ENCODE data around the gene BBC3.

Gene BBC3

DNA sequence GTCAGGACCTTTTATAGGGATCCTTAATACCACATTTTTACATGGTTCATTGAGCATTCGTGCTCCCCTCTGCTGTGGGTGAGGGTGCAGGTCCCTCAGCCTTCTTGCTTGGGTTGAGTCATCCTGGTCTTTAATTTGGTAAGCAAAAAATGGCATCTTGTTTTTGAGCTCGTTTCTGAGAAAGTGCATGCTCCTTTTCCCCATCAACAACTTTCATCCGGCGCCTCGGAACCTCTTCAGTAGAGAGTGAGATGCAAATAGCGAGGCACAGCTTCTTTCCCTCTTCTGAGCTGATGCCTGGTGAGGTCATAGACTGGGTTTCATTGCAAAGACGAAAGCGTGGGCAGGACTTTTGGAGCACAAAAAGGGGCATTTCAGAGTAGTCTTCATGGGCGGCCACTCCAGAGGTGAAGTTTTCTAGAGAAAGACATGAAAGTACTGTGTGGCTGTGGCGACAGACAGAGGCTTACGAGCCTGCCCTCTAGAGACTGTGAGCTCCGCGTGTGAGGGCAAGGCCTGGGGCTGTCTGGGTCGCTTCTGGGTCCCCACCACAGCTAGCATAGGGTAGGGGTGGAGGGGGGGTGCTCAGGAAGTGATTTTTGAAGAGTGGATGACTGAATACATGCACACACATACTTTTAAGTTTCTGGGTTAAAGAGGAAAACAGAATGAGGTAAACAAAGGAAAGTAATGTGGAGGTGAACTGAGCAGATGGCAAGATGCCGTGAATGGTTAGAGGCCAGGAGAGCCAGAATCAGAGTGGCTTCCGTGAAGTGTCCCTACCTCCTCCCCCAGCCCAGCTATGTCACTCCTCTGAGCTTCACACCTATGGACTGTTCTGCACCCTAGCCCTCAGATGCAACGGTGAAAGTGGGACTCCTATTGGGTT lies 44.3 kb downstream of the BBC3 start:
- peaks cover 8% of the 10 kb centered on the region; the same call in 1 of the 2 replicates for H3K79me2 ChIP-seq (ENCODE audit: insufficient read depth, low read length)
- no peaks in the 10 kb centered on the region for H4K20me1 ChIP-seq (ENCODE audit: low read depth, low read length)
- no peak overlapping the region for H3K9ac ChIP-seq (ENCODE audit: low read length)

DNA sequence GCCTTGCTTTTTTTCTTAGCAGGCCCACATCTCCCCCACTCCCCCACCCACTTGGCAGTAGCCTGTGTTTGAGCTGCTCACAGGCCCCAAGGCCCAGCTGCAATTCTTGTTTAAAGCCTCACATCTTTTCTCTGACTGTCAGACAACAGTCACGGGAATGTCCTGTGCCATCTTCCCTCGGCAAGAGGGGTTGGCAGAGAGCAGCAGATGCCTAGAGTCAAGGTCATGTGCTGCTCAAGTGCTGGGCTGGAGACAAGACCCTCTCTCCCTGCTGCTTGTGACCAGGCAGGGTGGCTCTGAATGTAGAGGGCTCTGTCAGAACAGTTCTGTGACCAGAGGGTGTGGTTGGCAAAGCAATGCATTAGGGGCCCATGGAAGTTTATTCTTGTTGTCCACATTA lies 47.4 kb downstream of the BBC3 start:
- no peak overlapping the region for H3K27ac ChIP-seq (ENCODE audit: low read depth, low read length)
- H3K27me3 ChIP-seq (ENCODE audit: low read length) = no peaks in the 10 kb centered on the region
- no peak overlapping the region for H3K4me3 ChIP-seq (ENCODE audit: insufficient read depth, low read length, poor library complexity, severe bottlenecking)
- no peaks in the 10 kb centered on the region for H3K9me3 ChIP-seq (ENCODE audit: insufficient read depth, low read length)
- H3F3A ChIP-seq (ENCODE audit: insufficient read depth) = no peaks in the 10 kb centered on the region
- H2AFZ ChIP-seq (ENCODE audit: low read depth, low read length, severe bottlenecking) = no peak overlapping the region
- no peak overlapping the region for H3K9ac ChIP-seq (ENCODE audit: low read length)
- H4K20me1 ChIP-seq (ENCODE audit: low read depth, low read length) = no peaks in the 10 kb centered on the region
- 0 out of 2 replicates have a peak, but pooled peaks cover under 1% of the 10 kb centered on the region for H3K79me2 ChIP-seq (ENCODE audit: insufficient read depth, low read length)
- H3K4me2 ChIP-seq (ENCODE audit: low read depth, low read length, poor library complexity, severe bottlenecking) = no peak overlapping the region
- H3K9me2 ChIP-seq (replicated peaks; ENCODE audit: insufficient read depth, low read length) = no peaks in the 10 kb centered on the region
- TF ChIP-seq, protein P1, sequence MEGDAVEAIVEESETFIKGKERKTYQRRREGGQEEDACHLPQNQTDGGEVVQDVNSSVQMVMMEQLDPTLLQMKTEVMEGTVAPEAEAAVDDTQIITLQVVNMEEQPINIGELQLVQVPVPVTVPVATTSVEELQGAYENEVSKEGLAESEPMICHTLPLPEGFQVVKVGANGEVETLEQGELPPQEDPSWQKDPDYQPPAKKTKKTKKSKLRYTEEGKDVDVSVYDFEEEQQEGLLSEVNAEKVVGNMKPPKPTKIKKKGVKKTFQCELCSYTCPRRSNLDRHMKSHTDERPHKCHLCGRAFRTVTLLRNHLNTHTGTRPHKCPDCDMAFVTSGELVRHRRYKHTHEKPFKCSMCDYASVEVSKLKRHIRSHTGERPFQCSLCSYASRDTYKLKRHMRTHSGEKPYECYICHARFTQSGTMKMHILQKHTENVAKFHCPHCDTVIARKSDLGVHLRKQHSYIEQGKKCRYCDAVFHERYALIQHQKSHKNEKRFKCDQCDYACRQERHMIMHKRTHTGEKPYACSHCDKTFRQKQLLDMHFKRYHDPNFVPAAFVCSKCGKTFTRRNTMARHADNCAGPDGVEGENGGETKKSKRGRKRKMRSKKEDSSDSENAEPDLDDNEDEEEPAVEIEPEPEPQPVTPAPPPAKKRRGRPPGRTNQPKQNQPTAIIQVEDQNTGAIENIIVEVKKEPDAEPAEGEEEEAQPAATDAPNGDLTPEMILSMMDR (IDR thresholded peaks at IDR 0.05; ENCODE audit: insufficient read depth, low read length, poor library complexity, severe bottlenecking) = no peak
- no peak for TF ChIP-seq EZH2phosphoT487 (conservative IDR thresholded peaks at IDR 0.05; ENCODE audit: low read length)
- peaks cover 19% of the 10 kb centered on the region; the same call in 1 of the 2 replicates for H3K36me3 ChIP-seq (ENCODE audit: low read length)

More for the DNA sequence above, 44.3 kb downstream of the BBC3 start:
- Histone ChIP-seq H3K36me3 (ENCODE audit: low read length) (peaks cover 17% of the 10 kb centered on the region; the same call in 1 of the 2 replicates), H3K9me3 (ENCODE audit: insufficient read depth, low read length) (no peaks in the 10 kb centered on the region), H3K27ac (ENCODE audit: low read depth, low read length) (no peak overlapping the region), H2AFZ (ENCODE audit: low read depth, low read length, severe bottlenecking) (no peak overlapping the region), H3K27me3 (ENCODE audit: low read length) (no peaks in the 10 kb centered on the region), H3K9me2 (replicated peaks; ENCODE audit: insufficient read depth, low read length) (no peaks in the 10 kb centered on the region), H3K4me3 (ENCODE audit: insufficient read depth, low read length, poor library complexity, severe bottlenecking) (no peak overlapping the region), H3K4me2 (ENCODE audit: low read depth, low read length, poor library complexity, severe bottlenecking) (no peak overlapping the region), H3F3A (ENCODE audit: insufficient read depth) (no peaks in the 10 kb centered on the region; the same call in 1 of the 2 replicates)
- no peak for TF ChIP-seq EZH2phosphoT487 (conservative IDR thresholded peaks at IDR 0.05; ENCODE audit: low read length)
- TF ChIP-seq, protein P1 (IDR thresholded peaks at IDR 0.05; ENCODE audit: insufficient read depth, low read length, poor library complexity, severe bottlenecking) = no peak

DNA sequence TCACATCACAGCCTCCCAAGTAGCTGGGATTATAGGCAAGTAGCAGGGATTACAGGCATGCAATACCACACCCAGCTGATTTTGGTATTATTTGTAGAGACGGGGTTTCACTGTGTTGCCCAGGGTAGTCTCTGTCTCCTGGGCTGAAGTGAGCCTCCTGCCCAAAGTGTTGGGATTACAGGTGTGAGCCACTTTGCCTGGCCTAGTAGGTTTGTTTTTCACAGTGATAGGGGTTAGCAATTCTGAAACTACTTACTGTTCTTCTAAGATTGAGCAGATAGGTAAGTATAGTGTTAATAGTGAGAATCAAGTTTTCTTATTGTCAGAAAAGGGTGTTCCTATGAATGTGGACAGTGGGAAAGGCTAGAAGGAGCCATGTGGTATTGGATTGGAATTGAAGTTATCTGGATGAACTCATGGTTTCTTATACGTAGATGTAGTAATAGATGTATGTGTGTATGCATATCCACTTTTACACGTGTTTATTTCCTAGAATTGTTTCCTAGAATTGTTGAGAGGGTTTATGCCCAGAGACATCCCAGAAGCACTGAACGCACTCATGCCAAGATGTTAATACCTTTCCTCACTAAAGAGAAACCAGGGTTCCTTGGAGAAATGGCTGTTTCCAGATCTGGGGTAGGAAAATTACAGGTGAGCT lies 51.2 kb downstream of the BBC3 start:
- H3K36me3 ChIP-seq (ENCODE audit: low read length) = peaks cover 34% of the 10 kb centered on the region; the same call in 1 of the 2 replicates

More for the DNA sequence above, 51.2 kb downstream of the BBC3 start:
- no peak for TF ChIP-seq EZH2phosphoT487 (conservative IDR thresholded peaks at IDR 0.05; ENCODE audit: low read length)
- TF ChIP-seq, protein P1 (IDR thresholded peaks at IDR 0.05; ENCODE audit: insufficient read depth, low read length, poor library complexity, severe bottlenecking) = no peak
- Histone ChIP-seq H3K79me2 (ENCODE audit: insufficient read depth, low read length) (peaks cover 24% of the 10 kb centered on the region; the same call in 1 of the 2 replicates), H2AFZ (ENCODE audit: low read depth, low read length, severe bottlenecking) (no peak overlapping the region), H3K27ac (ENCODE audit: low read depth, low read length) (no peak overlapping the region), H3K9me2 (replicated peaks; ENCODE audit: insufficient read depth, low read length) (no peaks in the 10 kb centered on the region), H3K4me3 (ENCODE audit: insufficient read depth, low read length, poor library complexity, severe bottlenecking) (no peak overlapping the region), H3K9me3 (ENCODE audit: insufficient read depth, low read length) (no peaks in the 10 kb centered on the region), H3K27me3 (ENCODE audit: low read length) (no peaks in the 10 kb centered on the region), H3F3A (ENCODE audit: insufficient read depth) (no peaks in the 10 kb centered on the region), H3K4me2 (ENCODE audit: low read depth, low read length, poor library complexity, severe bottlenecking) (no peak overlapping the region), H4K20me1 (ENCODE audit: low read depth, low read length) (peaks cover 3% of the 10 kb centered on the region; the same call in 1 of the 2 replicates), H3K9ac (ENCODE audit: low read length) (no peak overlapping the region)

All from SU-DHL-6 (cell line).